ENCODE results near the gene PLAAT4. TPM values are rescaled to one million over a fixed set of nuclear protein-coding genes. Genes with fewer than 3 reads are reported as not detected.
"Not testable (repeated sequence)": the region's sequence is repeated elsewhere in the genome, so short reads cannot be mapped to it uniquely, and the experiment has no call there.

PLAAT4 gene
- polyA plus RNA-seq, 4 donors = 10.2 to 19.9 (median 12.1) TPM

DNA sequence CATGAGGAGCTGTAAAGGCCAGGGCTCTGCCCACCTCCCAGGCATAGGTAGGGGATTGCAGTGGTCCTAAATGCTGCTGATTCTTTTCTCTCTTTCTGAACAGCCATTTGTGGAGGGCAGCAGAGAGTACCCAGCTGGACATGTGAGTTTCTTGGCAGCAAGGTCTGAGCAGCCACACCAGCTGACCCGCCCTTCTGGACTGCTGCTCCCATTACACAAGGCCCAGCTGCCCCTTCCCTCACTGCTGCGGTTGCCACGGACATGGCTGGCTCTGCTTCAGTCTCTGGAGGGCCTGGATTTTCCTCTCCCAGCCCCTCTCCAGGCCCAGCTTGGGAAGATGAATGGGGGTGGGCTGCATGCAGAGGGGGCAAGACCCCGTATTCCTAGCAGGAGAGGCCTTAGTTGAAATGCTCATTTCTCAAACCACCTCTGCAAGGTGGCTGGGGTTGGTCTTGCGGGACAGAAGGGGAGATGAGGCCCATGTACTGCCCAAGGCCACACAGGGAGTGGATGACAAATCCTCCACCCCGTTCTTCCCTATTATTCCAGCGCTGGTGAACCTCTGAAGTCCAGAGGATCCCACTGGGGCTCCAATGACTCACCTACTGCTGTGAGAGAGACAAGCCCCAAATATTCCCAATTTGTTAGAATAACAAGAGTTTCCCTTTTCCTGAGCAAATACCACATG, 26.1 kb upstream of the PLAAT4 start:
- no peak for DNase-seq (ENCODE audit: low read depth in 4 of 4, low spot score in 3 of 4)

DNA sequence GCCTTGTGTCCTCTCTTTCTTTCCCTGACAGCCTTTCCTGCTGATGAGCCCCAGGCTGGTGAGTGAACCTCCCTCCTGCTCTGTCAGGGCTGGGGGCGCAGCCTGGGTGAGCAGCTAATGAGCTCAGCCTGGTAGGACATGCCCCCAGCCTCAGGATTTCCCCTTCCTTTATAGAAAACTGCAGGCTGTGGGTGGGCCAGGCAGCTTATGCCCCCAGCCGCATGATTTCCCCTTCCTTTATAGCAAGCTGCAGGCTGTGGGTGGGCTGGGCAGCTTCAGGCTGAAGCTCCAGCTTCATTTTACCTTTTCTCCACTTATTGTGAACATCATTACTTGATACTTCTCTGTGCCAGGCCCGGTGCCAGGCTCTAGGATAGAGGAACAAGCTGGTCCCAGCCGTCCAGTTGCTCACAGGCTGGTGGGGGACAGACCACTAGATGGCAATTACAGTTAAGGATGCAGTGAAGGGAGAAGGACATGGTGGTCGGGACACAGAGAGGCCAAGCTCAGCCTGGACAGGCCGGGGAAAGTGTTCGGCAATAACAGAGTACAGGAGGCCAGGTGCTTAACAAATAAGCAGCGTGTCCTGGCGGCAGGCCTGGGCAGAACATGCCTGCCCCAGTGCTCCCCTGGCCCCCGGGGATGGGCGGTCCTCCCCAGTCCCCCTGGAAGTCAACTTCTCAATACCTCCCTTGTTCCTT, 25.4 kb upstream of the PLAAT4 start:
- DNase-seq (ENCODE audit: low read depth in 4 of 4, low spot score in 3 of 4) = no peak

DNA sequence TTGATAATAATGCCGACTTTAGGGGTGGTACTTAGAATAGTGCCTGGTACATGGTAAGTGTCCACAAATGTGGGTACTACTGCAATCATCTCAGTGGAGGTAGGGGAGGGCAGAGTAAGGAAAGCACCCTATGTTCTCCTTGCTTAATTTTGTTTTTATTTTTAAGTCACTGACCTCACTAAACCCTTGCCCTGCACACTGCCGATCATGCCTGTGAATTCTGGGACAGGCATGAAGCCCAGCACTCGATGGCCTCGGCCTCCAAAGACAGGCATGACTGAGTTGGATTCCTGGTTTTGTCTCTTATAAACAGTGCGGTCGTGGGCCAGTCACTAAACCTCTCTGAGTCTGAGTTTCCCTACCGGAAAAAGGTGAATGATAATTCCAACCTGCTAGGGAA, 23.8 kb upstream of the PLAAT4 start:
- no peak for DNase-seq (ENCODE audit: low read depth in 4 of 4, low spot score in 3 of 4)

DNA sequence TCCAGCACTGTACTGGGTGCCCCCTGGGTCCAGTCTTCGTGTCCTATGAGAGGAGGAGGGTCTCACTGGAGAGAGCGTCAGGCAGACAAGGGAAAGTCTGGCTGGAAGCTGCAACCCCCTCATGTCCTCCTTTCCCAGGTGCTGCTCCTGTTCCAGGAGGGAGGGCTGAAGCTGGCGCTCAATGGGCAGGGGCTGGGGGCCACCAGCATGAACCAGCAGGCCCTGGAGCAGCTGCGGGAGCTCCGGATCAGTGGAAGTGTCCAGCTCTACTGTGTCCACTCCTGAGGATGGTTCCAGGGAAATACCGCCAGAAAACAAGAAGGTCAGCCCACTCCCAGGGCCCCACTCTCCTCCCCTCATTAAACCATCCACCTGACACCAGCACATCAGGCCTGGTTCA, 20.5 kb upstream of the PLAAT4 start:
- no peak for DNase-seq (ENCODE audit: low read depth in 4 of 4, low spot score in 3 of 4)

DNA sequence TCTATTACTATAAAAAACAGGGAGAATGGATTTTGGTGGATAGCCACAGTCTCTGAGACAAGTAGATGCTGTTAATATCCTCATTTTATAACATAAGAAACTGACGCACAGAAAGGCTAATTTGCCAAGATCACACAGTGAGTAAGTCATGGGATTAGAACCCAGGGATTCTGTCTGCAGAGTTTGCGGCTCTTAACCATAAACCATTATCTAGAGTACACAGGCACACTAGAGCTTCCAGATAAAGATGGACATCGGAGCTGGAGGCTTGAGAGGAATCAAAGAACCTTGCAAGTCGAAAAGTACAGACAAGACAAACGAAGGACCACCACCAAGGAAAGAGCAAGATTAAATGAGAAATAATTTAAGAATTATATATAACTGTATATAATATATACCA, 19.5 kb upstream of the PLAAT4 start:
- DNase-seq (ENCODE audit: low read depth in 4 of 4, low spot score in 3 of 4) = no peak

DNA sequence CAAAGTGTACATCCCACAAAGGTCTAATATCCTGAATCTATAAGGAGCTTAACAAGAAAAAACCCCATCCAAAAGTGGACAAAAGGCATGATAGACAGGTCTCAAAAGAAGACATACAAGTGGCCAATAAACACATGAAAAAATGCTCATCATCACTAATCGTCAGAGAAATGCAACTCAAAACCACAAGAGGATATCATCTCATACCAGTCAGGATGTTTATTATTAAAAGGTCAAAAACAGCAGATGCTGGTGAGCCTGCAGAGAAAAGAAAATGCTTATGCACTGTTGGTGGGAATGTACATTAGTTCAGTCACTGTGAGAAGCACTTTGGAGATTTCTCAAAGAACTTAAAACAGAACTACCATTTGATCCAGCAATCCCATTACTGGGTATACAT, 18.1 kb upstream of the PLAAT4 start:
- DNase-seq (ENCODE audit: low read depth in 4 of 4, low spot score in 3 of 4) = no peak

DNA sequence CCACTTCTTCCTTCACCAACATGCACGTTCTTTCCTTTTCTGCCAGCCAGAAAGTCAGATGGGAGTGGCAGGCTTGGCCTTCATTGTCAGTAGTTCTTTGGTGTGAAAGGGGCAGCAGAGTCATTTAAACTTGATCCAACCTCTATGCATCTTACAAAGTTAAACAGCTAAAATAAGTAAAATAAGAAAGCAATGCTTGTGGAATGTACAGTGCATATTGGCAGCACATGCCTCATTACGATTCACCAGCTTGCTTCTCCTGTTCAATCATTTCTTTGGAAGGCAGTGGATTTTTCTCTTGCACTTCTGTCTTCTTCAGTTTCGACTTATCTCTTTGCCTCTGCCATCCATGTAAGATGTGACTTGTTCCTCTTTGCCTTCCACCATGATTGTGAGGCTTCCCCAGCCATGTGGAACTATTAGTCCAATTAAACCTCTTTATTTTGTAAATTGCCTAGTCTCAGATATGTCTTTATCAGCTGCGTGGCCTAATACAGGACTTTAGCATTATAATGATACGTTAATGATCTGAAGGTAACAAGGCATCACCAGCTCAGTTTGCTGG, 15.9 kb upstream of the PLAAT4 start:
- DNase-seq (ENCODE audit: low read depth in 4 of 4, low spot score in 3 of 4) = no peak

DNA sequence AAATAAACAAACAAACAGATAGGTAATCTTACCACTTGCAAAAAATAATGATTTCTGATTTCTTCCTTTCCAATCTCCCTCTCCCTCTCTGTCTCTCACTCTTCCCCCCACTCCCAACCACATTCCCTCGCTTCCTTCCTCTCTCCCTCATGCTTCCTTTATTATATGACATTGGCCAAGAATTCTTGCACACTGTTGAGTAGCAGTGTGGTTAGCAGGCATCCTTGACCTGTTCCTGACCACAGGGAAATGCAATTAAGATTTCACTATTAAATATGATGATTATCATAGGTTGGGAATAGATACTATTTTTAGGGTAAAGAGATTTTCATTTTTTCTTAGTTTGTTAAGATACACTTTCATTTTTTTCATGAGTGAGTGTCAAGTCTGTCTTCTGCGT, 14.7 kb upstream of the PLAAT4 start:
- DNase-seq (ENCODE audit: low read depth in 4 of 4, low spot score in 3 of 4) = no peak

DNA sequence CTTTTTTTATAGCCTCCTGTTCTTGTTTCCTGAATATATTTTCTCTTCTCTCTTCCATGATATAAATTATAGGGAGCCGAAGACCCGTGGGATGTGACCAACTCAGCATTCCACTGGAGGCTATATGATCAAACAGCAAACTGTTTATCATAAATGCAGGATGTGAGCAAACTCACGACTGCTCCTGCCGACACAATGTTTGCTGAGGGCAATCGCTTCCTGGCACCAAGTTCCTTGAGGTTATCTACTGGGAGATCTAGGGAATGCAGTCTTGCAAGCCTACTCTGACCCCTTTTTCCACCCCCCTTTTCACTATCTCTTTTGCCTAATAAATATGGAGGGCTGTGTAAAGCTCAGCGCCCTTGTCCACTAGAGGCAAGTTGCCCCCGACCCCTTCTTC, 13.5 kb upstream of the PLAAT4 start:
- DNase-seq (ENCODE audit: low read depth in 4 of 4, low spot score in 3 of 4) = no peak

DNA sequence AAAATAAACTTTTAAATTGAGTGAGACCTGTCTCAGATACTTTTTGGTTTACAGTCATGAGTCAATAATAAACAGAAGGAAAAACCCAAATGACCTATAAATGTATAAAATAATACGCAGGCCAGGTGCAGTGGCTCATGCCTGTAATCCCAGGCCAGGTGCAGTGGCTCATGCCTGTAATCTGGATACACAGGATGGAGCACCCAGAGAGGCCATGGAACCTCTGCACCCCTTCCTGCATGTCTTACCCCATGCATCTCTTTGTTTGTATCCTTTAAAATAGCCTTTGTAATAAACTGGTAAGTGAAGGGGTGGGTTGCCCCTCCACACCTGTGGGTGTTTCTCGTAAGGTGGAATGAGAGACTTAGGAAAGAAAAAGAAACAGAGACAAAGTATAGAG, 8.9 kb upstream of the PLAAT4 start:
- no peak for DNase-seq (ENCODE audit: low read depth in 4 of 4, low spot score in 3 of 4)

DNA sequence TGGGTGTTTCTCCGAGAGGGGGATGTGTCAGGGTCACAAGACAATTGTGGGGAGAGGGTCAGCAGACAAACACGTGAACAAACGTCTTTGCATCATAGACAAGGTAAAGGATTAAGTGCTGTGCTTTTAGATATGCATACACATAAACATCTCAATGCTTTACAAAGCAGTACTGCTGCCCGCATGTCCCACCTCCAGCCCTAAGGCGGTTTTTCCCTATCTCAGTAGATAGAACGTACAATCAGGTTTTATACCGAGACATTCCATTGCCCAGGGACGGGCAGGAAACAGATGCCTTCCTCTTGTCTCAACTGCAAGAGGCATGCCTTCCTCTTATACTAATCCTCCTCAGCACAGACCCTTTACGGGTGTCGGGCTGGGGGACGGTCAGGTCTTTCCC, 8.5 kb upstream of the PLAAT4 start:
- DNase-seq (ENCODE audit: low read depth in 4 of 4, low spot score in 3 of 4) = not testable (repeated sequence)

DNA sequence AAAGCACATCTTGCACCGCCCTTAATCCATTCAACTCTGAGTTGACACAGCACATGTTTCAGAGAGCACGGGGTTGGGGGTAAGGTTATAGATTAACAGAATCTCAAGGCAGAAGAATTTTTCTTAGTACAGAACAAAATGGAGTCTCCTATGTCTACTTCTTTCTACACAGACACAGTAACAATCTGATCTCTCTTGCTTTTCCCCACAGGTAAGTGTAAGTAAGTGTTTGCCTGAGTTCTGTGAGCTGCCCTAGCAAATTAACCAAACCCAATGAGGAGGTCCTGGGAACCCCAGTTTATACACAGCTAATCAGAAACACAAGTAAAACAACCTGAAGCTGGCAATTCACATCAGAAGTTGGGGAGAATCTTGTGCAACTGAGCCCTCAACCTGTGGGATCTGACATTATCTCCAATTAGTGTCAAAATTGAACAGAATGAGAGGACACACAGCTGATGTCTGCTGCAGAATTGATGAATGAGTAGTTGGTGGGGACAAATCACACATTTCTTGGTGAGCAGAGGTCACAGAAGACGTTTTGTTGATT, 7.8 kb upstream of the PLAAT4 start:
- DNase-seq (ENCODE audit: low read depth in 4 of 4, low spot score in 3 of 4) = not testable (repeated sequence)

DNA sequence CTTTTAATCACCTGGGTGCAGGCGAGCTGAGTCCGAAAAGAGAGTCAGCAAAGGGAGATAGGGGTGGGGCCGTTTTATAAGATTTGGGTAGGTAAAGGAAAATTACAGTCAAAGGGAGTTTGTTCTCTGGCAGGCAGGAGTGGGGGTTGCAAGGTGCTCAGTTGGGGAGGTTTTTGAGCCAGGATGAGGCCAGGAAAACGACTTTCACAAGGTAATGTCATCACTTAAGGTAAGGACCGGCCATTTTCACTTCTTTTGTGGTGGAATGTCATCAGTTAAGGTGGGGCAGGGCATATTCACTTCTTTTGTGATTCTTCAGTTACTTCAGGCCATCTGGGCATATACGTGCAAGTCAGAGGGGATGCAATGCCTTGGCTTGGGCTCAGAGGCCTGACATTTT, 7.2 kb upstream of the PLAAT4 start:
- DNase-seq (ENCODE audit: low read depth in 4 of 4, low spot score in 3 of 4) = not testable (repeated sequence)

DNA sequence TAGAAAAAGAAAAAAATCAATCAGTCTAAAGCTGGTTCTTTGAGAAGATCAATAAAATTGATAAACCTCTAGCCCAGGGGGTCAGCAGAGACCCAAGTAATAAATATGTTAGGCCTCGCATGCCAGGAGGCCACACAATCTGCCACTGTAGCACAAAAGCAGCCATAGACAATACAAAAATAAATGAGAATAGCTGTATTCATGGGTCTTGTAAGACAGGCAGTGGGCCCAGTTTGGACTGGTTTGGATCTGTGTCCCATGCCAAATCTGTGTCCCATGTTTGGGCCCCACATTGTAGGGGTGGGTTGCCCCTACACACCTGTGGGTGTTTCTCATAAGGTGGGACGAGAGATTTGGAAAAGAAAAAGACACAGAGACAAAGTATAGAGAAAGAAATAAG, 6.6 kb upstream of the PLAAT4 start:
- DNase-seq (ENCODE audit: low read depth in 4 of 4, low spot score in 3 of 4) = no peak

DNA sequence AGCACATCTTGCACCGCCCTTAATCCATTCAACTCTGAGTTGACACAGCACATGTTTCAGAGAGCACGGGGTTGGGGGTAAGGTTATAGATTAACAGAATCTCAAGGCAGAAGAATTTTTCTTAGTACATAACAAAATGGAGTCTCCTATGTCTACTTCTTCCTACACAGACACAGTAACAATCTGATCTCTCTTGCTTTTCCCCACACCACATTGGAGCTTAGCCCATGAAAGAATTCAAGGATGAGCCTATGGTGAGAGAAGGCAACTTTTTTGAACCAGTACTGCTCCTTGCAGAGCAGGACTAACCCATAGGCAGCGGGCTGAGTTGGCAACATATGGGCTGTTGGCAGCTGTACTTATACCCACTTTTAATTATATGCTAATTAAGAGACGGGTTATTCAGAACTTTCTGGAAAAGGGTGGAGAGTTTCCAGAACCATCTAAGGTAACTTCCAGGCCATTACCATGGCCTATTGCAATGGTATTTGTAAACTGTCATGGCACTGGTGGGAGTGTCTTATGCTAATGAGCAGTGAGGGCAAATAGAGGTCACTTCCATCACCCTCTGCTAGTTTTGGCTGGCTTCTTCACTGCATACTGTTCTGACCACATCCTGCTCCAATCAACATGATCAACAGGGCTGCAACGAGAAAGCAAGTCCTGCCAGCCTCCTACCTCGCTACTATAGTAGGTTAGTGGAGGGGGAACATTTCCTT, 5.4 kb upstream of the PLAAT4 start:
- DNase-seq (ENCODE audit: low read depth in 4 of 4, low spot score in 3 of 4) = not testable (repeated sequence)

DNA sequence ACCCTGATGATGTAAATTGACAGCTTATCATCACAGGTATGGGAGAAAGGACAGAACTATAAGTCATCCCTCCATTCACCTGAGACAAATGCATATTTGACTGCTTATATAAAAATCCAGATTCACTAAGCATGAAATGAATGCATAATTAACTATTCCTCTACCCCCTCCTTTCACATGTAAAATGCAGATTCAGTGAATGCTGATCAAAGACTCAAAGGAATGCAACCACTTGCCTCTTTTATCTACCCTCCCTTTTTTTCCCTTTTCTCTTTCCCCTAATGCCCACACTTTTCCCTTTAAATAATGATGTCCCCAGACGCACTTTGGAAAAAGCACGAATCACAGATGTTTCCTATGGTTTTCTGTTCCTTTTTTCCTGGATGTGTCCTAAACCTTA, 4.5 kb upstream of the PLAAT4 start:
- no peak for DNase-seq (ENCODE audit: low read depth in 4 of 4, low spot score in 3 of 4)

DNA sequence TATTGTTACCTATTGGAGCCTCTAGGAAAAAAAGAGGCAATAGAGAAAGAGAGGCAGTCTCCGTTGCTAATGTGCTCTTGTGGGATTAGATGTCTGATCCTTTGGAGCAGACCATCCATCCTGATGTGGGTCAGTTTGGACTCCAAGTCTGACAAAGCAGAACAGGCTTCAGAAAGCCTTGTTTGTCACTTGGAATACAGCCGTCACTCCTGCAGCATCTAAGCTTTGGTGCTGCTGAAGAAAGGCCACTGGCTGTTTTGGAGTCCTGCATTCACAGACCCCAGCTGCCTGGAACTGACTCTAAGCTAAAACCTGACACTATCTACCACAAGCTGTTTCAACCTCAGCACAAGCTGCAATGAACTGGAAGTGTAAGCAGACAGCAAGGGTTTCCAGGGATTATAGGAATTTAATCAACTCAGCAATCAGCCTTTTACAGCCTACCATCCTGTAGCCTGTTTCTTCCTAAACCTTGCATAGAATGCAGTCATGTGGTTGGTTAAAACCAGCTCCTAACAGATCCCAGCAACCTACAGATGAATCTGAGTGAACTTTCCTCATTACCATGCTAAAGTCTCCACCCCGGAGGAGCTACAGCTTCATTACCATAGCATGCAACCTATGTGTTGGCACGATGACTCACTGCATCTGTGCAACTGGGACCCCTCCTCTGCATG, 3.7 kb upstream of the PLAAT4 start:
- no peak for DNase-seq (ENCODE audit: low read depth in 4 of 4, low spot score in 3 of 4)

DNA sequence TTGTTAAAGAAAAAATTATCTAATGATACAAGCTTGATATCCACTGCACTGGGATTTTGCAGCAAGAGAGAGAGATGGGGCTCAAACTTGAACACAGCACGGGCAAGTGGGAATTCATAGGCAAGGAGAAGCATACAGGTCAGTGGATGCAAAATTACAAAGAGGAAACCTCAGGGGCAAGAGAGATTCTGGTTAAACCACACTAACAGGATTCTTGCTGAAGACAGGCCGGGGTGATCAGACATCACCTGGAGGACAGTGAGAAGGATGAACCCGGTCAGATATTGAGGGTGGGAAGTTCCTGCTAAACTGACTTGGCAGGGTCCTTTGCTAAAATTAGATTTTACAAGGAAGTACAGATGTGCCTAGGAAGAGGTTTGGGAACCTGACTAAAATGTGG, 2.5 kb upstream of the PLAAT4 start:
- no peak for DNase-seq (ENCODE audit: low read depth in 4 of 4, low spot score in 3 of 4)

DNA sequence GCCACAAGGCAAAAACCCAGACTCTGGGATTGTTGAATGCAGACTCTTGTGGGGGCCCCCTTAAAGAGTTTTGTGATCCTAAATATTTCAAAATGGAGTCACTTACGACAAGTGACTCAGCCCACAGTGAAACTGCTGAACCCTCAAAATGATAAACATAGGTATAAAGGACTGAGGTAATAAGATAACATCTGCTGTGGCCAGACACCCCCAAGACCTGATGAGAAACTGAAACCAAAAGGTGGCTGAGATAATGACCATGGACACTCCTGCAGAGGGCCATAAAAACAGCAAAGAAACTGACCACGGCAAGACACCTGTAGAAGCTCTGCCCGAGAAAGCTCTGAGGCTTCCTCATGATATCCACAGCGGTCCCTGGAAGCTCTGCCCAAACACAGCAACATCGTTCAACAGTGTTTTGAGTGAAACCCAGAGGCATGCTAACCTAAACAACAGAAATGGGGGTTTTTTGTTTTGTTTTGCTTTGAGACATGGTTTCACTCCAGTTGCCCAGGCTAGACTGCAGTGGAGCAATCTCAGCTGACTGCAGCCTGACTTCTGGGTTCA, 1.6 kb upstream of the PLAAT4 start:
- no peak for DNase-seq (ENCODE audit: low read depth in 4 of 4, low spot score in 3 of 4)

DNA sequence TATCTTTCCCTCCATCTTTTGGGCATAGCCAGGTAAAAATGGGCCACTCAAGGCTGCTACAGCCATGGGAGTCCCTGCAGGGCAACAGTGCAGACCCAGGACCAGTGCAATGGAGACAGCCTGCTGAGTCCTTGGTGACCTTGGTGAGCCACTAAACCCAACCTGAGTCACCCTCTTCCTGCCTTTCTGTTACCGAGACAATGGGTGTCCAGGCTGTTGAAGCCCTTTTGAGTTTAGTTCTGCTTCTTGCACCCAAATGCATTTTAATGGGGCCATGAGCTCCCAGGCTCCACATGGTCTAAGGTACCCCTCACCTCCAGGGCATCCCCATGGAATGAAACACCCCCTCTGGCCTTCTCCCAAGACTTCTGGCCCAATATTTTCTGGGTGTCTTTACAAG, 874 bp upstream of the PLAAT4 start:
- DNase-seq (ENCODE audit: low read depth in 4 of 4, low spot score in 3 of 4) = no peak

All from left renal pelvis (tissue), 4 donors.